ENCODE results near the gene TUBB4A. TPM values are rescaled to one million over a fixed set of nuclear protein-coding genes. Genes with fewer than 3 reads are reported as not detected.

TUBB4A gene
- total and polyA plus RNA-seq, 8 donors = 0.76 to 3.9 (median 0.89) TPM; not detected in 3

DNA sequence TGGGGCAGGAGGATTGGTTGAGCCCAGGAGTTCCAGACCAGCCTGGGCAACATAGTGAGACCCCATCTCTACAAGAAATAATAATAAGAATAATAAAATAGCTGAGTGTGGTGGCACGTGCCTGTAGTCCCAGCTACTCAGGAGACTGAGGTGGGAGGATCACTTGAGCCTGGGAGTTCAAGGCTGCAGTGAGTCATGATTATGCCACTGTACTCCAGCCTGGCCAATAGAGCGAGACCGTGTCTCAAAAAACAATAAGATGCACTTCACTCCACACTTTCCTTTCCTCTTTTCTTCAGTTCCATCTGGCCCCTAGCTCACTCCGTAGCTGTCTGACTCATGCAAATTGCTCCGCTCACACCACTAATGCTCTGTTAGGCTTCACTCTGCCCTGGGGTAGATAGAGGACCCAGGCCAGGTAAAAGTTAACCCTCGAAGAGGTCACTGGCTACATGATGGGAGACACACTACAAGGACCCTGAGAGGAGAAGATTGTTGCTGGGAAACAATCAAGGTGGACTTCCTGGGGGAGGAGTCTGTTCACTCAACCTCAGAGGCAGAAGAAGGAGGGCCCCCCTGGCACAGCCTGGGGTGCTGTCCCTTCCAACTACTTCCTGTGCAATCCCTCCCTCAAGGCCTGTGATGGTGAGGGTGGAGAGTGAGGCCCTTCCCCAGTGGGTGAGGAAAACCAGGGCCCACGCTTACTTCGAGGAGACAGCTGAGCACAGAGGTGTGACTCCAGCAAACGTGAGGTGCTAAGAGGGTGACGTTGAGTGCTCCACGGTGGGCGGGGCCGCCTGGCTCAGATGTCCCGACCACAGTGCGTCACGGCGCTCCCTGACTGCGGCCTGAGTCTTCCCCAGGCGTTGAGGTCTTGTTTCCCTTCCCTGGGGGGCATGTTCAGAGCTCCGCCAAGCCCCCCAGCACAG is 19.9 kb upstream of the TUBB4A start:
- Histone ChIP-seq H3K36me3 (no peaks in the 10 kb centered on the region), H3K4me1 (peaks cover 0 to 22% (median 6%) of the 10 kb centered on the region in 4 donors), H3K27ac (no peak overlapping the region), H3K27me3 (peaks cover 0 to 14% (median 0%) of the 10 kb centered on the region in 3 donors), H3K4me3 (no peak overlapping the region), H3K9me3 (no peaks in the 10 kb centered on the region)
- TF ChIP-seq POLR2AphosphoS5 (IDR thresholded peaks at IDR 0.05) (no peak), EP300 (IDR thresholded peaks at IDR 0.05) (no peak), POLR2A (IDR thresholded peaks at IDR 0.05) (no peak)
- TF ChIP-seq, protein P1, sequence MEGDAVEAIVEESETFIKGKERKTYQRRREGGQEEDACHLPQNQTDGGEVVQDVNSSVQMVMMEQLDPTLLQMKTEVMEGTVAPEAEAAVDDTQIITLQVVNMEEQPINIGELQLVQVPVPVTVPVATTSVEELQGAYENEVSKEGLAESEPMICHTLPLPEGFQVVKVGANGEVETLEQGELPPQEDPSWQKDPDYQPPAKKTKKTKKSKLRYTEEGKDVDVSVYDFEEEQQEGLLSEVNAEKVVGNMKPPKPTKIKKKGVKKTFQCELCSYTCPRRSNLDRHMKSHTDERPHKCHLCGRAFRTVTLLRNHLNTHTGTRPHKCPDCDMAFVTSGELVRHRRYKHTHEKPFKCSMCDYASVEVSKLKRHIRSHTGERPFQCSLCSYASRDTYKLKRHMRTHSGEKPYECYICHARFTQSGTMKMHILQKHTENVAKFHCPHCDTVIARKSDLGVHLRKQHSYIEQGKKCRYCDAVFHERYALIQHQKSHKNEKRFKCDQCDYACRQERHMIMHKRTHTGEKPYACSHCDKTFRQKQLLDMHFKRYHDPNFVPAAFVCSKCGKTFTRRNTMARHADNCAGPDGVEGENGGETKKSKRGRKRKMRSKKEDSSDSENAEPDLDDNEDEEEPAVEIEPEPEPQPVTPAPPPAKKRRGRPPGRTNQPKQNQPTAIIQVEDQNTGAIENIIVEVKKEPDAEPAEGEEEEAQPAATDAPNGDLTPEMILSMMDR (IDR thresholded peaks at IDR 0.05) = no peak
- DNase-seq = peak; percentile 46 to 48
- WGBS, 5 donors = 47 to 55% (median 52%) methylated on average over 12 to 20 of the region's 20 CpGs
- intact Hi-C loops (cut with DNase I; ENCODE audit: low total_unique reads) = loop anchor here (10.0 kb wide), 1 partner anchor 343 kb away; no protein-coding TSS in a partner anchor

DNA sequence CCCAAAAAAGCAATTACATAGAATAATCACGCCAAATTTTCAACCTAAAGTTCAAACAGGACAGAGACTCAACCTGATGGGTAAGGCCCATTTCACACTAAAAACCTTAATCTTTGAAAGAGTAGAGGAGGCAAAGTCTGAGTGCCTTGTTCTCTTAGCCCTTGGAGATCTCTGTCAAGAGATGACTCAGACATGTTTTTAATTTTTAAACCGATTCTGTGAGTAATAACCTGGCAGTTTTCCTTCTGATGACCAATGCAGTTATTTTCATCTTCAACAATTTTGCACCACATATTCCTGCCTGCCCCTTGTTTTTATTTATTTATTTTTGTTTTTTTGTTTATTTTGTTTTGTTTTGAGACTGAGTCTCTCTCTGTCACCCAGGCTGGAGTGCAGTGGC is 17.2 kb upstream of the TUBB4A start:
- intact Hi-C loops (cut with DNase I; ENCODE audit: low total_unique reads) = loop anchor here (10.0 kb wide), 1 partner anchor 116 kb away; no protein-coding TSS in a partner anchor
- TF ChIP-seq, protein P1 (IDR thresholded peaks at IDR 0.05) = no peak
- TF ChIP-seq EP300 (IDR thresholded peaks at IDR 0.05) = no peak
- TF ChIP-seq POLR2A (IDR thresholded peaks at IDR 0.05) = no peak
- no peak for TF ChIP-seq POLR2AphosphoS5 (IDR thresholded peaks at IDR 0.05)
- H3K4me1 ChIP-seq = peaks cover 0 to 36% (median 17%) of the 10 kb centered on the region in 4 donors
- H3K36me3 ChIP-seq = no peaks in the 10 kb centered on the region
- 39 to 42% (median 40%) methylated on average over 2 of the region's 2 CpGs for WGBS, 5 donors
- no peaks in the 10 kb centered on the region for H3K9me3 ChIP-seq
- DNase-seq = no peak
- H3K27me3 ChIP-seq = peaks cover 0 to 14% (median 0%) of the 10 kb centered on the region in 3 donors
- no peak overlapping the region for H3K27ac ChIP-seq
- no peak overlapping the region for H3K4me3 ChIP-seq

DNA sequence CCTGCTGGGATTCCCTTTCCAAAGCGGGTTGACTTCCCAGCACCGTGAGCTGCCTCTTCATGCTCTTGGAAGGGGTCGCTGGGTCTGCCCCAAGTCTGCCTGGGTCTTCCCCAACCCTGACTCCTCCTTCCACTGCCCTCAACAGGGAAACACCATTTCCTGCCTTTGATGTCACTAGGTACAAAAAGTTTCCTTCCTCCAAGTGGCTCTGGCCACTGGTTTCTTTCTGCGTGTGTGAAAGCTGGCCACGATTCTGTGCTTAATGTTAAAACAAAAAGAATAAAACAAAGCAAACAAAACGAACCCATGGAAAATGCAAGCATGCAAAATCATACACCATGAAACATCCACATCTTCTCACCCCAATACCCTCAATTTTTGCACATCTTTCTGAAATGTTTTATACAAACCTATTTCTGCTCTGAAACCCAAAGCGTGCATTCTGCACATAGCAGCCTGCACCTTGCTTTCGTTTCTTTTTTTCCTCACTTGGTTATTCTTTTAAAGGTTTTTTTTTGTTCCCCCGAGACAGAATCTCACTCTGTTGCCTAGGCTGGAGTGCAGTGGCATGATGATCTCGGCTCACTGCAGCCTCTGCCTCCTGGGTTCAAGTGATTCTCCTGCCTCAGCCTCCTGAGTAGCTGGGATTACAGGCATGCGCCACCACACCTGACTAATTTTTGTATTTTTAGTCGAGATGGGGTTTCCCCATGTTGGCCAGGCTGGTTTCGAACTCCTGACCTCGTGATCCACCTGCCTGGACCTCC is 16.2 kb upstream of the TUBB4A start:
- Histone ChIP-seq H3K27ac (no peak overlapping the region), H3K27me3 (peaks cover 0 to 14% (median 0%) of the 10 kb centered on the region in 3 donors), H3K4me1 (peaks cover 0 to 36% (median 17%) of the 10 kb centered on the region in 4 donors), H3K9me3 (no peaks in the 10 kb centered on the region), H3K4me3 (no peak overlapping the region), H3K36me3 (no peaks in the 10 kb centered on the region)
- DNase-seq = peak in 1 of 2 donors; percentile 30
- intact Hi-C loops (cut with DNase I; ENCODE audit: low total_unique reads) = loop anchor here (10.0 kb wide), 1 partner anchor 116 kb away; no protein-coding TSS in a partner anchor
- 39 to 50% (median 41%) methylated on average over 14 of the region's 14 CpGs for WGBS, 5 donors
- TF ChIP-seq, protein P1 (IDR thresholded peaks at IDR 0.05) = no peak
- TF ChIP-seq POLR2A (IDR thresholded peaks at IDR 0.05) (no peak), POLR2AphosphoS5 (IDR thresholded peaks at IDR 0.05) (no peak)
